ENCODE data around the gene KIF2C. TPM values are rescaled to one million over a fixed set of nuclear protein-coding genes. Genes with fewer than 3 reads are reported as not detected.

Gene KIF2C
- total and polyA plus RNA-seq, 10 donors, result 1.4 to 7.6 (median 4.5) TPM

DNA sequence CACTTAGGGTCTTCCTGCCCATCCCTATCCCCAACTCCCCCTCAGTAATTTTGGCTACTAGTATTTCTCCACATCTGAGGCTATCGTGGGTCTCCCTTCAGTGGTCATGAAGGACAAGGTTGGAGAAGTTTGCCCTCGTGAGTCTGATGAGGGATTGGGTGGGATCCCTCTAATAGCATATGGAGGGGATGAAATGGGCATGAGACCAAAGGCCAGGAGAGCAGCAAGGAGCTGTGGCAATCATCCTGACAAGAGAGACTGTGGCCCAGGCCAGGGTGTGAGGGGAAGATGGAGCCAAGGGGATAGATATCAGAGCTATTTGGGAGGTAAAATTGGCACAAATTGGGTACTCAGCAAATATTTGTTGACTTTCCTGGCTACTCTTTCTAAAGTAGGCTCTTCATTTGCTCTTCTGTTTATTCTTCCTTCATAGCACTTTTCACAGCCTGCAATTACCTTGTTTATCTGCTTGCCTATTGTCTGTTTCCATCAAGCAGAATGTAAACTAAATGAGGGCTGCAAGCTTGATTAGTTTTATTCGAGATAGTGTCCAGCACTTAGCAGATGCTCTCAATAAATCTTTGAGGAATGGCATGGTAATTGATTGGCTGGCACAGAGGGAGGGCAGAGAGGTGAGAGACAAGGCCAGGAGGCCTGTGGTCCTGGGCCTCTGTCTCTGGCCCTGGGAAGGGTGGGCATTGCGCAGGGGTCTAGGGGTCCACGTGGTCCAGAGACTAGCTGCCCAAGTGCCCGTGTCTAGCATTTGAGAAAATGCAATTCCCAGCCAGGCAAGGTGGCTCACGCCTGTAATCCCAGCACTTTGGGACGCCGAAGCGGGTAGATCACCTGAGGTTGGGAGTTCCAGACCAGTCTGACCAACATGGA, 59.1 kb downstream of the KIF2C start:
- peaks cover 0 to 18% (median 10%) of the 10 kb centered on the region in 6 donors for H3K36me3 ChIP-seq
- intact Hi-C loops (cut with DNase I; ENCODE audit: low total_unique reads), result no loop called here
- no peak for TF ChIP-seq POLR2AphosphoS5 (IDR thresholded peaks at IDR 0.05)
- TF ChIP-seq POLR2A (IDR thresholded peaks at IDR 0.05), result no peak
- TF ChIP-seq, protein P1, sequence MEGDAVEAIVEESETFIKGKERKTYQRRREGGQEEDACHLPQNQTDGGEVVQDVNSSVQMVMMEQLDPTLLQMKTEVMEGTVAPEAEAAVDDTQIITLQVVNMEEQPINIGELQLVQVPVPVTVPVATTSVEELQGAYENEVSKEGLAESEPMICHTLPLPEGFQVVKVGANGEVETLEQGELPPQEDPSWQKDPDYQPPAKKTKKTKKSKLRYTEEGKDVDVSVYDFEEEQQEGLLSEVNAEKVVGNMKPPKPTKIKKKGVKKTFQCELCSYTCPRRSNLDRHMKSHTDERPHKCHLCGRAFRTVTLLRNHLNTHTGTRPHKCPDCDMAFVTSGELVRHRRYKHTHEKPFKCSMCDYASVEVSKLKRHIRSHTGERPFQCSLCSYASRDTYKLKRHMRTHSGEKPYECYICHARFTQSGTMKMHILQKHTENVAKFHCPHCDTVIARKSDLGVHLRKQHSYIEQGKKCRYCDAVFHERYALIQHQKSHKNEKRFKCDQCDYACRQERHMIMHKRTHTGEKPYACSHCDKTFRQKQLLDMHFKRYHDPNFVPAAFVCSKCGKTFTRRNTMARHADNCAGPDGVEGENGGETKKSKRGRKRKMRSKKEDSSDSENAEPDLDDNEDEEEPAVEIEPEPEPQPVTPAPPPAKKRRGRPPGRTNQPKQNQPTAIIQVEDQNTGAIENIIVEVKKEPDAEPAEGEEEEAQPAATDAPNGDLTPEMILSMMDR (IDR thresholded peaks at IDR 0.05 in 8 of 11, conservative IDR thresholded peaks at IDR 0.05 in 3 of 11), result no peak
- H3K9me3 ChIP-seq, result no peaks in the 10 kb centered on the region
- H3K27ac ChIP-seq, result peak overlapping the region; percentile 83 to 98 (median 96)
- no peaks in the 10 kb centered on the region for H3K27me3 ChIP-seq (replicated peaks in 1 of 7)
- WGBS, 5 donors, result 87 to 94% (median 90%) methylated on average over 10 of the region's 10 CpGs
- H3K4me3 ChIP-seq, result no peak overlapping the region
- peaks cover 11 to 45% (median 35%) of the 10 kb centered on the region in 6 donors for H3K4me1 ChIP-seq
- peak; percentile 80 for DNase-seq

DNA sequence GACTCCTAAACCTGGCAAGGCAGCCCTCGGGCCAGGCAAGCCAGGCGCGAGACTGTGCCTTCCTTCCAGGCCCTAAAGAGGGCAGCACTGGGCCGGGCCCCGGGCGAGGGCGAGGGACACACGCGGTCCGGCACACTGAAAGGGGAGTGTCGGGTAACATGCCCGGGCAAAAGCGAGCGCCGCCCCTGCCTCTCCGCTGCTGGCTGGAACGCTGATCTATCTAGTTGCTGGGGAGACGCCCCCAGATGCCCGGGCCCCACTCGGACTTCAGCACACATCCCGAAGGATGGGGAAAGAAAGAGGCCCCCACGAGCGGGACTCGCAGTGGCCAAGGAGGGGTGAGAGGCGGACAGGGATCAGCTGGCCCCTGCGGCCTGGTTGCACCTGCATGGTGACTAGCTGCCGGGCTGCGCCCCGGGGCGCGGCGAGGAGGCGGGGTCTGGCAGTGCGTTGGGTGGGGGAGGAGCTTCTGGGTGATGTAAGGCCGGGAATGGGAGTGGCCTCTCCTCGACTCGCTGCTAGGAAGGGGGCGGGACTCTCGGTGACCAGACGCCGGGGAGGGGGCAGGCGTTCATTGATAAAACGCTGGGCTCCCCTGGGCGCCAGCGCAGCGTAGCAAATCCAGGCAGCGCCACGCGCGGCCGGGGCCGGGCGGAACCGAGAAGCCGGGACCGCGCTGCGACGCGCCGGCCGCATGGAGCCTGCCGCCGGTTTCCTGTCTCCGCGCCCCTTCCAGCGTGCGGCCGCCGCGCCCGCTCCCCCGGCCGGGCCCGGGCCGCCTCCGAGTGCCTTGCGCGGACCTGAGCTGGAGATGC, 60.3 kb downstream of the KIF2C start, which contains the start of gene PLK3:
Gene PLK3, plus strand, starts transcription at position 608 of the 815 bp plus-strand sequence. Its CDS starts 87 bp downstream, at position 695.
- TF ChIP-seq, protein P1 (IDR thresholded peaks at IDR 0.05 in 8 of 11, conservative IDR thresholded peaks at IDR 0.05 in 3 of 11), result peak; percentile 85 to 97 (median 95)
- TF ChIP-seq POLR2AphosphoS5 (IDR thresholded peaks at IDR 0.05) (peak; percentile 95 to 98 (median 97)), POLR2A (IDR thresholded peaks at IDR 0.05) (peak; percentile 47 to 82 (median 75))
- peak; percentile 100 for DNase-seq
- peaks cover 0 to 30% (median 22%) of the 10 kb centered on the region in 6 donors for H3K36me3 ChIP-seq
- peak within 1 kb of the TSS; percentile 83 to 98 (median 96) for H3K27ac ChIP-seq
- no peaks in the 10 kb centered on the region for H3K27me3 ChIP-seq (replicated peaks in 1 of 7)
- H3K9me3 ChIP-seq, result no peaks in the 10 kb centered on the region
- peak within 1 kb of the TSS; percentile 68 to 87 (median 81) for H3K4me3 ChIP-seq
- intact Hi-C loops (cut with DNase I; ENCODE audit: low total_unique reads), result no loop called here
- H3K4me1 ChIP-seq, result peaks cover 11 to 57% (median 40%) of the 10 kb centered on the region in 6 donors
- WGBS, 5 donors, result 0% methylated on average over 35 to 79 of the region's 79 CpGs

- TF ChIP-seq POLR2A (IDR thresholded peaks at IDR 0.05) (no peak), POLR2AphosphoS5 (IDR thresholded peaks at IDR 0.05) (peak in 1 of 3 donors; percentile 6)
- TF ChIP-seq, protein P1 (IDR thresholded peaks at IDR 0.05 in 8 of 11, conservative IDR thresholded peaks at IDR 0.05 in 3 of 11), result no peak
- Histone ChIP-seq H3K27me3 (replicated peaks in 1 of 7) (no peaks in the 10 kb centered on the region), H3K36me3 (peaks cover 0 to 47% (median 38%) of the 10 kb centered on the region in 6 donors), H3K9me3 (no peaks in the 10 kb centered on the region), H3K4me1 (peaks cover 16 to 74% (median 51%) of the 10 kb centered on the region in 6 donors), H3K27ac (peak overlapping the region in 6 of 8 donors; percentile 26 to 98 (median 94)), H3K4me3 (peak overlapping the region; percentile 16 to 87 (median 78))
- peak; percentile 84 for DNase-seq
- intact Hi-C loops (cut with DNase I; ENCODE audit: low total_unique reads), result no loop called here
- WGBS, 5 donors, result 50 to 67% (median 62%) methylated on average over 13 of the region's 13 CpGs
Observed at GRCh38 chr1:44801491-44802305, 62.1 kb downstream of the KIF2C start.

Measured in spleen (tissue), 11 donors.